ENCODE data around the gene EDNRA. TPM values are rescaled to one million over a fixed set of nuclear protein-coding genes. Genes with fewer than 3 reads are reported as not detected.
A peak's percentile ranks its signal among the peaks of the same experiment; 100 is the strongest.

Gene EDNRA
- total RNA-seq: 1.3 and 3.3 TPM in 2 replicates

GRCh38 chr4:147480891-147481576 is at the start of gene EDNRA:
Gene EDNRA (plus strand): TSS chr4:147481097. CDS start chr4:147485682, 4,585 bp downstream.
- no peak for DNase-seq (ENCODE audit: low read depth)

GRCh38 chr4:147434370-147434769 is 46.5 kb upstream of the EDNRA start:
- DNase-seq (ENCODE audit: low read depth): peak; percentile 16

GRCh38 chr4:147440442-147440841 is 40.5 kb upstream of the EDNRA start:
- DNase-seq (ENCODE audit: low read depth): no peak

- DNase-seq (ENCODE audit: low read depth): peak; percentile 75
Measured at GRCh38 chr4:147447786-147448185, 33.1 kb upstream of the EDNRA start.

GRCh38 chr4:147453561-147454141 is 27.2 kb upstream of the EDNRA start:
- DNase-seq (ENCODE audit: low read depth): no peak

GRCh38 chr4:147456706-147457105 is 24.2 kb upstream of the EDNRA start:
- DNase-seq (ENCODE audit: low read depth): no peak

GRCh38 chr4:147461161-147461560 is 19.7 kb upstream of the EDNRA start:
- DNase-seq (ENCODE audit: low read depth): no peak

GRCh38 chr4:147463065-147463464 is 17.8 kb upstream of the EDNRA start:
- DNase-seq (ENCODE audit: low read depth): no peak

GRCh38 chr4:147465461-147465860 is 15.4 kb upstream of the EDNRA start:
- DNase-seq (ENCODE audit: low read depth): no peak

- no peak for DNase-seq (ENCODE audit: low read depth)
Measured at GRCh38 chr4:147477439-147477838, 3.5 kb upstream of the EDNRA start.

GRCh38 chr4:147479376-147479775 is 1.5 kb upstream of the EDNRA start:
- DNase-seq (ENCODE audit: low read depth): no peak

- no peak for DNase-seq (ENCODE audit: low read depth)
Measured at GRCh38 chr4:147479786-147480185, 1.1 kb upstream of the EDNRA start.

GRCh38 chr4:147480502-147480890 is 401 bp upstream of the EDNRA start:
- DNase-seq (ENCODE audit: low read depth): no peak

- peak; percentile 8 for DNase-seq (ENCODE audit: low read depth)
Measured at GRCh38 chr4:147481577-147482109, 746 bp downstream of the EDNRA start.

- DNase-seq (ENCODE audit: low read depth): peak; percentile 9
Measured at GRCh38 chr4:147482281-147482680, 1.4 kb downstream of the EDNRA start.

- DNase-seq (ENCODE audit: low read depth): no peak
Measured at GRCh38 chr4:147485167-147485566, 4.3 kb downstream of the EDNRA start.

- DNase-seq (ENCODE audit: low read depth): no peak
Measured at GRCh38 chr4:147487616-147488015, 6.7 kb downstream of the EDNRA start.

- no peak for DNase-seq (ENCODE audit: low read depth)
Measured at GRCh38 chr4:147488556-147488955, 7.7 kb downstream of the EDNRA start.

GRCh38 chr4:147491086-147491485 is 10.2 kb downstream of the EDNRA start:
- DNase-seq (ENCODE audit: low read depth): no peak

GRCh38 chr4:147492306-147492705 is 11.4 kb downstream of the EDNRA start:
- no peak for DNase-seq (ENCODE audit: low read depth)

- peak; percentile 29 for DNase-seq (ENCODE audit: low read depth)
Measured at GRCh38 chr4:147492761-147493160, 11.9 kb downstream of the EDNRA start.

- DNase-seq (ENCODE audit: low read depth): no peak
Measured at GRCh38 chr4:147493307-147493706, 12.4 kb downstream of the EDNRA start.

GRCh38 chr4:147494301-147494700 is 13.4 kb downstream of the EDNRA start:
- no peak for DNase-seq (ENCODE audit: low read depth)
